Posterior cingulate gyrus (tissue), 11 donors: ENCODE data around the gene OR2W3.
A peak's percentile ranks its signal among the peaks of the same experiment; 100 is the strongest.

Experiments used
- DNase-seq, 10 donors: peaks; one replicate each; pipeline versions ENCODE4 v3.0.0 to v3.0.0-alpha.2; 2020 to 2021; ENCODE audit warnings: mixed read lengths in 3 of 10
- intact Hi-C: fragments of 100-400 bp; cut with DNase I; formaldehyde crosslinking; loops from one replicate; pipeline ENCODE4 v1.15.1; 2023

The OR2W3 gene

DNA sequence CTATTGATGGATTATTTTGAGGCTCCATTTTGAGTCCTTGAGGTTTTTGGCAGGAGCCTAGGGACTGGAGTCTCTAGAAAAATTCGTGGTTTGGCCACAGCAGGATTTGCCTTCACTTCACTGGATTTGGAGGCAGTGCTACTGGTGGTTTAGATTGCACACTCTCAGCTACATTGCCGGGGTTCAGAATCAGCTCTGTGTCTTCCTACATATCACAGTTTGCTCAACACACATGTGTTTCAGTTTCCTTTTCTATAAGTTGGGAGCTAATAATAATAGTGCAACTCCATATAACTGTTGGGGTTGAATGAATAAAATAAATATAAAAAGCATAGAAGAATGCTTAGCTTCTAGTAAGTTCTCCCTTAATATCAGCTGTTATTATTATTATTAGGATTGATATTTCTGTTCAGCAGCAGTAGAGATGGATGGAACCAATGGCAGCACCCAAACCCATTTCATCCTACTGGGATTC lies at the start of gene OR2W3:
TSS of gene OR2W3 (plus strand) at position 425 of the 475 bp plus-strand sequence. CDS start at position 425, 0 bp downstream.
- intact Hi-C loops, result no loop called here
- no peak for DNase-seq

DNA sequence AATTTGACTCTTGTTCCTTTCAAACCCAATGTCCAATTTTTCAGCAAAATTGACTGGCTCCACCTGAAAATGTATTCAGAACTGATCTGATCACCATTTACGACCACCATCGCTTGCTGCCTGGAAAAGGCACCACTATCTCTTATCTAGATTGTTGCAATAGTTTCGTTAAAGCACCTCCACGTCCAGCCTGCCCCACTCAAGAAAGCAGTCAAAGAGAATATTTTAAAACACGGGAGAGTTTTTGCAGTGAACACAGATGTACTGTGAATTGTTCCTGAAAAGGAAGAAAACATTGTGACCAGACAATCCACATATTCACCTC lies 49.7 kb upstream of the OR2W3 start:
- no peak for DNase-seq
- intact Hi-C loops, result no loop called here

DNA sequence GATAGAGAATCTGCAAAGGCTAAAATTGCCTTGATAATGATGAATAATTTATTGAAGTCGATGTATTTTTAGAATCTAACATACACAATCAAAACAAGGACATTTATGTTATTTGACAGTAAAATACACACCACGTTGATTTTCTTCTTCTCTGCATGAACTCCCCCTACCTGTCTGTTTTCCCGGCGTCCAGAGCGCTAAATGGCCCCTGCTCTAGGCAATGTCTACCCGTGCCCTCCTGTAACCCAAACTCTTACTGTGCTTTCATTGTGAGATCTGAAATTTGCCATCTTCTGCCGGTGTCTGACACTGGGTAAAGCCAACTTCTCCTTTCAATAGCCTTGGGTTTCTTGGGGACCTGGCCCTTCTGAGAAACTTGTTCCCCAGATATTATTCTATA lies 47.0 kb upstream of the OR2W3 start:
- DNase-seq, result no peak
- intact Hi-C loops, result no loop called here

DNA sequence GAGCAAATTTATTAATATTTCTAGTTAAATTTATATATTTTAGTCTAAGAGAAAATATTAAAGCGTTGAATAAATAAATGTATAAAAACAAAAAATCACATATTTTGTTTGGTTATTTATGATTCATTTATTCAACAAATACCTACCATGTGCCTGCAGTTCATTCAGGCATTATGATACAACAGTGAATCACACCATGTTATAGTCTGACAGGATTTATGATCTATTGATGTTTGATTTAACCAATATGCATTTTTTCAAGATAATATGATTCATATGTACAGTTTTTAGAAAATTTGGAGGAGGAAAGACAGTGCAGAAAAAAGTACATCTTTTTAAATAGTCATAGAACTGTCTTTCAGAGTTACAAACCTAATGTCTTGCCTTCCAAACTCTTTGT lies 45.8 kb upstream of the OR2W3 start:
- intact Hi-C loops, result no loop called here
- no peak for DNase-seq

DNA sequence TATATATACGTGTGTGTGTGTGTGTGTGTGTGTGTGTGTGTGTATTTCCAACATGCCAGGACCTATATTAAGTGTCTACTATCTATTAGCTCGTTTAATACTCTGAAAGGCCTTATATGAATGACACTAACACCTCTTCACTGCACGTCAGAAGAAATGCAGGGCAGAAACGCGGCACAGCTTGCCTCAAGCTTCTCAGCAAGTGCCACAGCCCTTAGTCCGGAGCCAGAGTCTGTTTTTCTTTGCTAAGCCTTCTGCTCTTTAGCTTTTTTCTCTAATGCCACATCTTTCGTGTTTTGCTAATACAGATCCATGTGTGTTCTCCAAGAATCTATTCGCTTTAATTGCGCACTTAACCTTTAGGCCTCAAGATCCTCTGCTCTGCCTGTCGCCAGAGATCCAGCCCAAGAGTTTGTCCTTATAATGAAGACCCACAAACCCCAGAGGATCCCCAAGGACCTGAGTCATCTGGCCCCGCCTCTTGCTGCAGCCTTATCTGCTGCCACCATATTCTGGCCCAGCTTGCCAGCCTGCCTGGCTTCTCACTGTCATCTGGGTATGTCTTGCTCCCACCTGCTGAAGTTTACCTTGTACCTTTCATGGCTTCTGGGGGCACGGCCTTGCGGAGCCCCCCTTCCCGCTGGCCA lies 40.4 kb upstream of the OR2W3 start:
- no peak for DNase-seq
- intact Hi-C loops, result no loop called here

DNA sequence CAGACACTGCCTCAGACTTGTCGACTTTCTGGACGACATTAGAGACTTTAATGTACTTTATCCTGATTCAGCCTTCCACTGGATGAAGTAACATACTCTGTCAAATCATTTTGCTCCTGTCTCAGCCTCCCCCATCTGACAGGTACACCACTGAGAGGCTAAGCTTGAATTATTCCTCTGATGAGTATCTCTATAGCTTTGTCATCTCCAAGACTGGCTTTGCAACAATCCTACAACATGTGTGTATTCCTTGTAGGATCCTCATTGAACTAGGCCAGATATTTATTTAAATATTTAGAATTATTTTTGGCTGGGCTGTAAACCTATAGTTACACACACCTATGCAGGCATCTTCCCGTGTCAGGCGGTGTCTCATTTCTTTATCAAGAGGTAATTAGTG lies 39.5 kb upstream of the OR2W3 start:
- intact Hi-C loops, result no loop called here
- DNase-seq, result no peak

DNA sequence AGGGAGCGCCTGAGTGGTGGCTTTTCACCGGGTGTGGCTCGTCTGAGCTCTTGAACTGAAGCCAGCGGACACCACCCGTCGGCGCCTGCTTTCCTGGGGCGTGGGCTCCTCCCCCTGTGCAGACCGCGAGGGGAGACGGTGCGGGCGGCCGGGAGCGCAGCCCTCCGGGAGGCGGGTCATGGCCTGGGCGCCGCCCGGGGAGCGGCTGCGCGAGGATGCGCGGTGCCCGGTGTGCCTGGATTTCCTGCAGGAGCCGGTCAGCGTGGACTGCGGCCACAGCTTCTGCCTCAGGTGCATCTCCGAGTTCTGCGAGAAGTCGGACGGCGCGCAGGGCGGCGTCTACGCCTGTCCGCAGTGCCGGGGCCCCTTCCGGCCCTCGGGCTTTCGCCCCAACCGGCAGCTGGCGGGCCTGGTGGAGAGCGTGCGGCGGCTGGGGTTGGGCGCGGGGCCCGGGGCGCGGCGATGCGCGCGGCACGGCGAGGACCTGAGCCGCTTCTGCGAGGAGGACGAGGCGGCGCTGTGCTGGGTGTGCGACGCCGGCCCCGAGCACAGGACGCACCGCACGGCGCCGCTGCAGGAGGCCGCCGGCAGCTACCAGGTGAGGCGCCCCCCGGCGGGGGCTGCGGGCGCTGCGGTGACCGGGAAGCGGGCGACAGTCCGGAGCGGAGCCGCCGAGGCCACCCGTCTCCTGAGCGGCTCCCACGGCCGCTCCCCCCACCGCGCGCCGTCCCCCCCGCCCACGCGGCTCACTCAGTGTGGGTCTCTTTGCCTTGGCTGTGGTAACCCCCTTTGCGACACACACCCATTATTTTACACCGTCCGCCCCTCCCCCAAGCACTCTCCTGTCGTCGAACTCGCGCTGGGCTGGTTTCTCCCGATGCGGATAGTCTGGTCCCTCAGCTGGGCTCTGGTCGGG lies 38.1 kb upstream of the OR2W3 start, which contains the start of gene TRIM58:
TSS of gene TRIM58 (plus strand) at position 119 of the 916 bp plus-strand sequence. CDS start at position 179, 60 bp downstream.
- intact Hi-C loops, result no loop called here
- peak in 6 of 10 donors; percentile 10 to 86 (median 40) for DNase-seq

DNA sequence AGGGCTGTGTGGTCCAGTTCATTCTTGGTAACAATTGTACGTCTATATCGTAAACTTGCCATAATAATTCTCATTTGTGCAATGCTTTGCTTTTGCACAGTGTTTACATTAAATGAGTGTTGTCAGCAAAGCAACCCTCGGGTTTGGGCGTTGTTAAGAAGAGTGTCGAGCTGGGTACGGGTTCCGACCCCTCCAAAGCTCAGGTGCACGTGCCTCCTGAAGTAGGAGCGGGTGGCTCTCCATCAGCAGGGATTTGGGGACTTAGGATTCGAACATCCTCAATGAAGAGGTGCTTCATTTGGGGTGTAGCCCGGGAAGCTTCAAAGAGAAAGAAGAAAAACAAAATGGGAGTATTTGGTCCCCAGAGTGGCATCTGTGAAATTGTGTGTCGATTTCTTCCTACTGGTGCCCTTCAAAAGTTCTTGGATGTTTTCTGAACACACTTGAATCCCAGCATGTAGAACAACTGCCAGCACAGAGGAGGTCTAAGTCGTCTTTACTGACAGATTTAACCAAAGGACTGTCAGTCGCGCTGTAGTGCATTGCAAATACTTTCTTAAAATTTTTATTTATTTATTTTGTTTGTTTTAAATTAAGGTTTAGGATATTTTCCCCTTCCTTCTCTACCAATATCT lies 37.3 kb upstream of the OR2W3 start:
- DNase-seq, result no peak
- intact Hi-C loops, result no loop called here

DNA sequence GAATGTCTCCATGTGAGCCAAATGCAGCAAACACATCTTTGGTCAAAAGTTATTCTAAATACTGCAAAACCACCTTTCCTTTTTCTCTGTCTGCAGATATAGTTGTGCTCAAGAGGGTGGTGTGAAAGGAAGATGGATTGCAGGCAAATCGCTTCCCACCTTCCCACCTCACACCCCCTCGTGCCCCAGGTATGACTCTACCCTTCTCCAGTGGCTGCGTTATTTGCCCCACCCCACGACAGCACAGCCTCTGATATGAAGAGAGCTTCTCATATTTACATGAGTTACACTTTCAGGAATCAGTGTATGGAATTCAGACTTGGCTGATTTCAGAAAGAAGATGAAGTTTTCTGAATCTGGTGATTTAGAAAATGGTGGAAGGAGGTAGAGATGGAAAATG lies 32.6 kb upstream of the OR2W3 start:
- DNase-seq, result no peak
- intact Hi-C loops, result no loop called here

DNA sequence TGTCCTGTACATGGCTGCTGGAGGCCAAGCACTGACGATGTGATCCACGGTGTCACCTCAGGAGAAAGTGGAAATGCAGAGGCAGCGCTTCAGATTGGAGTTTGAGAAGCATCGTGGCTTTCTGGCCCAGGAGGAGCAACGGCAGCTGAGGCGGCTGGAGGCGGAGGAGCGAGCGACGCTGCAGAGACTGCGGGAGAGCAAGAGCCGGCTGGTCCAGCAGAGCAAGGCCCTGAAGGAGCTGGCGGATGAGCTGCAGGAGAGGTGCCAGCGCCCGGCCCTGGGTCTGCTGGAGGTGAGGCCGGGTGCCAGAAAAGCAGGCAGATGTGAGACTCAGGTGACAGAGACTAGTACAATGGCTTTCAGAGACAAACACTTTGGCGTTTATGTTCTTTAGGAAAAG lies 30.7 kb upstream of the OR2W3 start:
- DNase-seq, result peak in 1 of 10 donors; percentile 66
- intact Hi-C loops, result no loop called here

DNA sequence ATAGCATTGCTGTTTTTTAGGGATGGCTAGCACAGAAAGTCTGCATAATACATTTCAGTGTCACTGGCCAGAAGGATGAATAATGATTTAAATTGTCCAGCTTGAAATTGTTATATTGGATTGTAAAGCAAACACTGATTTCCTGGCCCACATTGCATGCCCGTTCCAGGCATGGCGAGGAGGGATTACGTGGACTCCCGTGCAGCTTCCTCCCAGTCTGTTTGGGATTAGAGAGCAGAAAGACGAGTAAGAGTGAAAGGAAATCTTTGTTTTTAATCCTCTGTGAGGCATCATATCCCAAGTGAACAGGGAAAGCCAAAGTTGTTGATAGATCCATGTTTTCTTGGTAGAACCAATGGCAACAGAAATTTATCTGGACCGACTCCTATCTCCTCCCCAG lies 30.0 kb upstream of the OR2W3 start:
- DNase-seq, result no peak
- intact Hi-C loops, result no loop called here

DNA sequence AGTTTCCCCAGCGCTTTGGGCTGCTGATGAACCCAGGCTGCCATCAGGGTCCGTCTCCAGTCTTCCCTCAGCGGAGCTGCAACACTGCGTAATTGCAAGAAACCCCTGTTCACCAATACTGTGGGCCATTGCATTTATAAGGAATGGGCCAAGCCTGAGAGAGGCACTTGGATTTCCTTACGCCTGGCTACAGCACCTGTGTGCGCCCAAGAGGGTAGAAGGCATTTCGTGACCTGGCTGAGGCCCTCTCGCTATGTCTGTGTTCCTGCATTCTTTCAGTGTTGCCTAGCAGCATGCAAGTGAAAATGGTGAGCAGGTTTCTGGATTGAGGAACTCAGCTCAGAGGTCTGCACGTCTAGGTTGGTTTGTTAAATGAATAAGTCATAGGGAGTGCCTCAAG lies 12.0 kb upstream of the OR2W3 start:
- DNase-seq, result no peak
- intact Hi-C loops, result no loop called here

DNA sequence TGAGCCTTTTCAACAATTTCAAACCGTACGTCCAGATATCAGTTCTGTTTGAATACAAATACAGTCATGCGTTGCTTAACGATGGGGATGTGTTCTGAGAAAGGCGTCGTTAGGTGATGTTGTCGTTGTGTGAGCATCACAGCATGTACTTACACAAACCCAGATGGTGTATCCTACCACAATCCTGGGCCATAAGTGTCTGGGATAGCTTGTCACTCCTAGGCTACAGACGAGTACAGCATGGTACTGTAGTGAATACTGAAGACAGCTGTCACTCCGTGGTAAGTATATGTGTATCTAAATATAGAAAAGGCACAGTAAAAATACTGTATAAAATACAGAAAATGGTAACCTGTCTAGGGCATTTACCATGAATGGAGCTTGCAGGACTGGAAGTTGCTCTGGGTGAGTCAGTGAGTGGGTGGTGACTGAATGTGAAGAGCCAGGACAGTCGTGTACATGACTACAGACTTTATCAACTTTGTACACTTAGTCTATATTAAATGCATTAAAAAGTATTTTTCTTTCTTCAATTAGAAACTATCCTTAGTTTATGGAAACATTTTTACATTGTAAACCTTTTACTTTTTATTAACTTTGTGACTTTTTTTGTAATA lies 10.5 kb upstream of the OR2W3 start:
- intact Hi-C loops, result no loop called here
- no peak for DNase-seq

DNA sequence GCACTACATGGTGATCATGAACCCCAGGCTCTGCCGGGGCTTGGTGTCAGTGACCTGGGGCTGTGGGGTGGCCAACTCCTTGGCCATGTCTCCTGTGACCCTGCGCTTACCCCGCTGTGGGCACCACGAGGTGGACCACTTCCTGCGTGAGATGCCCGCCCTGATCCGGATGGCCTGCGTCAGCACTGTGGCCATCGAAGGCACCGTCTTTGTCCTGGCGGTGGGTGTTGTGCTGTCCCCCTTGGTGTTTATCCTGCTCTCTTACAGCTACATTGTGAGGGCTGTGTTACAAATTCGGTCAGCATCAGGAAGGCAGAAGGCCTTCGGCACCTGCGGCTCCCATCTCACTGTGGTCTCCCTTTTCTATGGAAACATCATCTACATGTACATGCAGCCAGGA lies 589 bp downstream of the OR2W3 start:
- intact Hi-C loops, result no loop called here
- DNase-seq, result no peak

DNA sequence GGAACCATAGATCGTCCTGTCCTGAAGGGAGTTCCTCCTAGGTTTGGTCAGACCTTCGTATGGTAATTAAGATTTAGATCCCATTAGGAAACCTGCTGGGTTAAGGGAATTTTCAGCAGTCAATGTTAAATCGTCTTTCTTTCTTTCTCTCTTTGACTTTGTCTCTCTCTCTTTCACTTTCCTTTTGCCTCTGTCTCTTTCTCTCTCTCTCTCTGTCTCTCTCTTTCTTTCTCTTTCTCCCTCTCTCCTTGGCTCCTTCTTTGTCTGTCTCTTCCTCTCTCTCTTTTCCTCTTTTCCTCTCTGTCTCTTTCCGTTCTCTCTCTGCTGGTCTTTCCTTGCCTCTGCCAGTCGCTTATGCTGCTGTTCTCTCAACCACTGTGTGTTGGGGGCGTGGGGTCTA lies 8.7 kb downstream of the OR2W3 start:
- intact Hi-C loops, result no loop called here
- no peak for DNase-seq

DNA sequence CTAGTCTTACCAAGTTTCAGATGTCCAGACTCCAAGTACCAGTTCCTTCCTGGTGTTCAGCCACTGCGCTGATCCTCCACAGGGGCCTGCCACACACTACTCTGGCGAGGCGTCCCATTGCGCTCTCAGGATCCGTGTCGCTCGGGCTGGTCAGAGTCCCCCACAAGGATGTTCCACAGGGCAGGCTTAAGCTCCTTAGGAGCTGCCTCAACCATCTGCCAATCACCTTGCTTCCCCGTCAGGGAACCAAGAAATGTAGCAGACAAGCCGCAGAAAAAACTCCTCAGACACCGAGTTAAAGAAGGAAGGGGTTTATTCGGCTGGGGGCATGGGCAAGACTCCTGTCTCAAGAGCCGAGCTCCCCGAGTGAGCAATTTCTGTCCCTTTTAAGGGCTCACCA lies 9.8 kb downstream of the OR2W3 start:
- intact Hi-C loops, result no loop called here

DNA sequence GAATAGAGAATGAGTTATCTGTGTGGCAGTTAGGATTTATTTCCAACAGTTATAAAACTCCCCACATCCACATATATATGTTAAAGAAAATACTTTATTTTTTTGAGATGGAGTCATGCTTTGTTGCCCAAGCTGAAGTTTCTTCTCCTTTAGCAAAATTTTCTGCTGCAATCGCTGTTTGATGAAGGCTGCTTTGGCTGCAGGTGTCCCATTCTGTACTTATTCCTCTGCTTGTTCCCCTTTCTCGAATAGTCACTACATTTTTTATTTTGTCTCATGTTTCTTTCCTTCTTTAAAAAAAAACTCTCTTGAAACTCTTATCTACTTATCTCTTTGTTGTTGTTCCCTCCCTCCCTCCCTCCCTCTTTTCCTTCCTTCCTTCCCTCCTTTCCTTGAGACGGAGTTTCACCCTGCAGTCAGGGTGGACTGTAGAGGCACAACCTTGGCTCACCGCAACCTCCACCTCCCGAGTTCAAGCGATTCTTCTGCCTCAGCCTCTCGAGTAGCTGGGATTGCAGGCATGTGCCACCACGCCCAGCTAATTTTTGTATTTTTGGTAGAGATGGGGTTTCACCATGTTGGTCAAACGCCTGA lies 10.6 kb downstream of the OR2W3 start:
- intact Hi-C loops, result no loop called here

More for the DNA sequence above, 9.8 kb downstream of the OR2W3 start:
- no peak for DNase-seq

DNA sequence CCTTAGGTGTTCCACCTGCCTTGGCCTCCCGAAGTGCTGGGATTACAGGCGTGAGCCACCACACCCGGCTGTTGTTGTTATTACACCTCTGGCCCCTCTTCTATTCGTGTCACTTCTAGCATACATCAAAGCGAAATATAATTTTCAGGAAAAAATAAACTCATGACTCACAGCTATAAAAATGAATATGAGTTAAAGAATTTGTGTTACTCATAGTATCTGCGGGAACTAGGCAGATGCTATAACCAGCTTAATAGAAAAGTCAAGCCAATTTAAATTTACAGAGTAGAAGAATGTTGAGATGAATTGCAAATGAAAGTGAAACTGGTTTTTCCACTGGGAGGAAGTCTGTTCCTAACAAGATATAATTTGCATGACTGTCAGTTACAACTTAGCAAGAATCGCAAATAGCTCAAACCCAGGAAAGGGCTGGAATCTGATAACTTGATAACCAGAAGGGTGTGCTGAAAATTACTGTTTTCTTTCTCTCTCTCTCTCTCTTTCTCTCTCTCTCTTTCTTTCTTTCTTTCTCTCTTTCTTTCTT lies 11.2 kb downstream of the OR2W3 start:
- no peak for DNase-seq
- intact Hi-C loops, result no loop called here

More for the DNA sequence above, 10.6 kb downstream of the OR2W3 start:
- no peak for DNase-seq

DNA sequence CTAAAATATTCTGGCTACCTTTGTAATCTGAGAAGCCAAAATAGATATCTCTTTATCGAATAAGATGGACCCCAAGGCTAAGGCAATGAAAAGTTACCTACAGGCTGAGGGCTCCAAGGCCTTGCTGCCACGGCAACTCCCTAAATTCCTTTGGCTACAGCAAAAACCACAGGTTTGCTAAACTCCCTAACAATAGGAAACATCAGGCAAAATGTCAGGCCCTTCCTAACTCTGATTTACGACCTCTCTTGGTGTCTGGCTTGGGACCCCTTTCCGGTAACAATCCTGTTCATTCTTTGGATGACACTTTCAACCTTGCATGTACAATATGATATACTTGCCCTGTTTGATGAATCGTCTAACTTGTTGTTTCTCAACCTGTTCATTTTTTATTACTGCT lies 13.4 kb downstream of the OR2W3 start:
- DNase-seq, result no peak
- intact Hi-C loops, result no loop called here

DNA sequence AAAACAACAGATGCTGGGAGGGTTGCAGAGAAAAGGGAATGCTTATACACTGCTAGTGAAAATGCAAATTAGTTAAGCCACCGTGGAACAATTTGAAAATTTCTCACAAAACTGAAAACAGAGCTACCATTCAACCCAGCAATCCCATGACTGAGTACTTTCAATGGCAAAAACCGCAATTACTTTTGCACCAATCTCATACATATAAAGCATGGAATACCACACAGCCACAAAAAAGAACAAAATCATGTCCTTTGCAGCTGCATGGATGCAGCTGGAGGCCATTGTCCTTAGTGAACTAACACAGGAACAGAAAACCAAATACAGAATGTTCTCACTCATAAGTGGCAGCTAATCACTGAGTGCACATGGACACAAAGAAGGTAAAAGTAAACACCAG lies 18.4 kb downstream of the OR2W3 start:
- intact Hi-C loops, result no loop called here
- no peak for DNase-seq
